ENCODE measurements around the gene TEX14. TPM values are rescaled to one million over a fixed set of nuclear protein-coding genes. Genes with fewer than 3 reads are reported as not detected.

Gene TEX14
- polyA plus RNA-seq (2013, experiment 1 of 4), result 0.50 TPM
- 0.41 TPM for polyA plus RNA-seq (2013, experiment 2 of 4)
- 0.21 TPM for polyA plus RNA-seq (2013, experiment 3 of 4)
- 0.45 TPM for polyA plus RNA-seq (2013, experiment 4 of 4)

- peak within 1 kb of the TSS; percentile 61 for H3K4me3 ChIP-seq (ENCODE audit: insufficient read depth, low read depth, low read length)
- H3K4me1 ChIP-seq (ENCODE audit: control insufficient read depth, insufficient read depth, low read length), result peaks cover 3% of the 10 kb centered on the region
- no peaks in the 10 kb centered on the region for H3K9me3 ChIP-seq (ENCODE audit: control insufficient read depth, low read length)
- peak within 1 kb of the TSS; percentile 55 for H3K27ac ChIP-seq (ENCODE audit: insufficient read depth, low read depth, low read length, poor library complexity, severe bottlenecking)
- H3K36me3 ChIP-seq (ENCODE audit: control insufficient read depth, insufficient read depth, low read length), result no peaks in the 10 kb centered on the region
- WGBS, 2 experiments, result 89 to 92% methylated on average over 19 of the region's 19 CpGs
- no peaks in the 10 kb centered on the region for H3K27me3 ChIP-seq (ENCODE audit: control insufficient read depth, insufficient read depth, low read length, poor library complexity, severe bottlenecking)
Observed at GRCh38 chr17:58691701-58692238, at the start of gene TEX14. Gene TEX14 (minus strand): TSS chr17:58692045. CDS start chr17:58652001, 40,044 bp downstream.

GRCh38 chr17:58741121-58741625 lies 49.3 kb upstream of the TEX14 start:
- Histone ChIP-seq H3K9me3 (ENCODE audit: control insufficient read depth, low read length) (no peaks in the 10 kb centered on the region), H3K4me3 (ENCODE audit: insufficient read depth, low read depth, low read length) (no peak overlapping the region), H3K36me3 (ENCODE audit: control insufficient read depth, insufficient read depth, low read length) (no peaks in the 10 kb centered on the region), H3K27ac (ENCODE audit: insufficient read depth, low read depth, low read length, poor library complexity, severe bottlenecking) (no peak overlapping the region), H3K4me1 (ENCODE audit: control insufficient read depth, insufficient read depth, low read length) (no peaks in the 10 kb centered on the region), H3K27me3 (ENCODE audit: control insufficient read depth, insufficient read depth, low read length, poor library complexity, severe bottlenecking) (no peaks in the 10 kb centered on the region)
- 95% methylated on average over 8 of the region's 8 CpGs for WGBS, 2 experiments

- H3K4me3 ChIP-seq (ENCODE audit: insufficient read depth, low read depth, low read length), result no peak overlapping the region
- WGBS, 2 experiments, result 68 to 91% methylated on average over 2 of the region's 3 CpGs
- H3K36me3 ChIP-seq (ENCODE audit: control insufficient read depth, insufficient read depth, low read length), result no peaks in the 10 kb centered on the region
- H3K9me3 ChIP-seq (ENCODE audit: control insufficient read depth, low read length), result no peaks in the 10 kb centered on the region
- H3K27ac ChIP-seq (ENCODE audit: insufficient read depth, low read depth, low read length, poor library complexity, severe bottlenecking), result no peak overlapping the region
- H3K4me1 ChIP-seq (ENCODE audit: control insufficient read depth, insufficient read depth, low read length), result no peaks in the 10 kb centered on the region
- H3K27me3 ChIP-seq (ENCODE audit: control insufficient read depth, insufficient read depth, low read length, poor library complexity, severe bottlenecking), result no peaks in the 10 kb centered on the region
Observed at GRCh38 chr17:58734811-58735210, 43.0 kb upstream of the TEX14 start.

- WGBS, 2 experiments, result 100% methylated on average over 2 to 3 of the region's 3 CpGs
- Histone ChIP-seq H3K9me3 (ENCODE audit: control insufficient read depth, low read length) (no peaks in the 10 kb centered on the region), H3K27me3 (ENCODE audit: control insufficient read depth, insufficient read depth, low read length, poor library complexity, severe bottlenecking) (no peaks in the 10 kb centered on the region), H3K36me3 (ENCODE audit: control insufficient read depth, insufficient read depth, low read length) (no peaks in the 10 kb centered on the region), H3K4me1 (ENCODE audit: control insufficient read depth, insufficient read depth, low read length) (no peaks in the 10 kb centered on the region), H3K4me3 (ENCODE audit: insufficient read depth, low read depth, low read length) (no peak overlapping the region), H3K27ac (ENCODE audit: insufficient read depth, low read depth, low read length, poor library complexity, severe bottlenecking) (no peak overlapping the region)
Observed at GRCh38 chr17:58734040-58734439, 42.2 kb upstream of the TEX14 start.

GRCh38 chr17:58730937-58731336 lies 39.1 kb upstream of the TEX14 start:
- no peaks in the 10 kb centered on the region for H3K9me3 ChIP-seq (ENCODE audit: control insufficient read depth, low read length)
- H3K27me3 ChIP-seq (ENCODE audit: control insufficient read depth, insufficient read depth, low read length, poor library complexity, severe bottlenecking), result no peaks in the 10 kb centered on the region
- no peaks in the 10 kb centered on the region for H3K36me3 ChIP-seq (ENCODE audit: control insufficient read depth, insufficient read depth, low read length)
- H3K4me3 ChIP-seq (ENCODE audit: insufficient read depth, low read depth, low read length), result no peak overlapping the region
- H3K4me1 ChIP-seq (ENCODE audit: control insufficient read depth, insufficient read depth, low read length), result no peaks in the 10 kb centered on the region
- H3K27ac ChIP-seq (ENCODE audit: insufficient read depth, low read depth, low read length, poor library complexity, severe bottlenecking), result no peak overlapping the region

GRCh38 chr17:58728798-58729197 lies 37.0 kb upstream of the TEX14 start:
- WGBS, 2 experiments, result no CpG with 5 or more reads among the region's 1 CpG

GRCh38 chr17:58722696-58723095 lies 30.9 kb upstream of the TEX14 start:
- H3K4me1 ChIP-seq (ENCODE audit: control insufficient read depth, insufficient read depth, low read length), result no peaks in the 10 kb centered on the region
- H3K9me3 ChIP-seq (ENCODE audit: control insufficient read depth, low read length), result no peaks in the 10 kb centered on the region
- no peaks in the 10 kb centered on the region for H3K36me3 ChIP-seq (ENCODE audit: control insufficient read depth, insufficient read depth, low read length)
- no peak overlapping the region for H3K4me3 ChIP-seq (ENCODE audit: insufficient read depth, low read depth, low read length)
- no peak overlapping the region for H3K27ac ChIP-seq (ENCODE audit: insufficient read depth, low read depth, low read length, poor library complexity, severe bottlenecking)
- no peaks in the 10 kb centered on the region for H3K27me3 ChIP-seq (ENCODE audit: control insufficient read depth, insufficient read depth, low read length, poor library complexity, severe bottlenecking)
- WGBS, 2 experiments, result 90 to 94% methylated on average over 2 of the region's 2 CpGs

More at GRCh38 chr17:58728798-58729197, 37.0 kb upstream of the TEX14 start:
- no peak overlapping the region for H3K27ac ChIP-seq (ENCODE audit: insufficient read depth, low read depth, low read length, poor library complexity, severe bottlenecking)
- no peaks in the 10 kb centered on the region for H3K36me3 ChIP-seq (ENCODE audit: control insufficient read depth, insufficient read depth, low read length)
- H3K27me3 ChIP-seq (ENCODE audit: control insufficient read depth, insufficient read depth, low read length, poor library complexity, severe bottlenecking), result no peaks in the 10 kb centered on the region
- H3K4me3 ChIP-seq (ENCODE audit: insufficient read depth, low read depth, low read length), result no peak overlapping the region
- H3K4me1 ChIP-seq (ENCODE audit: control insufficient read depth, insufficient read depth, low read length), result no peaks in the 10 kb centered on the region
- no peaks in the 10 kb centered on the region for H3K9me3 ChIP-seq (ENCODE audit: control insufficient read depth, low read length)

- H3K4me3 ChIP-seq (ENCODE audit: insufficient read depth, low read depth, low read length), result no peak overlapping the region
- H3K9me3 ChIP-seq (ENCODE audit: control insufficient read depth, low read length), result no peaks in the 10 kb centered on the region
- no peak overlapping the region for H3K27ac ChIP-seq (ENCODE audit: insufficient read depth, low read depth, low read length, poor library complexity, severe bottlenecking)
- 91 to 94% methylated on average over 1 of the region's 1 CpG for WGBS, 2 experiments
- H3K36me3 ChIP-seq (ENCODE audit: control insufficient read depth, insufficient read depth, low read length), result no peaks in the 10 kb centered on the region
- H3K27me3 ChIP-seq (ENCODE audit: control insufficient read depth, insufficient read depth, low read length, poor library complexity, severe bottlenecking), result no peaks in the 10 kb centered on the region
- no peaks in the 10 kb centered on the region for H3K4me1 ChIP-seq (ENCODE audit: control insufficient read depth, insufficient read depth, low read length)
Observed at GRCh38 chr17:58722274-58722673, 30.4 kb upstream of the TEX14 start.

- H3K27me3 ChIP-seq (ENCODE audit: control insufficient read depth, insufficient read depth, low read length, poor library complexity, severe bottlenecking), result no peaks in the 10 kb centered on the region
- no peak overlapping the region for H3K4me3 ChIP-seq (ENCODE audit: insufficient read depth, low read depth, low read length)
- H3K36me3 ChIP-seq (ENCODE audit: control insufficient read depth, insufficient read depth, low read length), result no peaks in the 10 kb centered on the region
- no peak overlapping the region for H3K27ac ChIP-seq (ENCODE audit: insufficient read depth, low read depth, low read length, poor library complexity, severe bottlenecking)
- no peaks in the 10 kb centered on the region for H3K4me1 ChIP-seq (ENCODE audit: control insufficient read depth, insufficient read depth, low read length)
- no peaks in the 10 kb centered on the region for H3K9me3 ChIP-seq (ENCODE audit: control insufficient read depth, low read length)
- WGBS, 2 experiments, result 96 to 100% methylated on average over 2 of the region's 4 CpGs
Observed at GRCh38 chr17:58710948-58711552, 19.2 kb upstream of the TEX14 start.

GRCh38 chr17:58706351-58707140 lies 14.7 kb upstream of the TEX14 start:
- Histone ChIP-seq H3K27ac (ENCODE audit: insufficient read depth, low read depth, low read length, poor library complexity, severe bottlenecking) (no peak overlapping the region), H3K27me3 (ENCODE audit: control insufficient read depth, insufficient read depth, low read length, poor library complexity, severe bottlenecking) (no peaks in the 10 kb centered on the region), H3K4me1 (ENCODE audit: control insufficient read depth, insufficient read depth, low read length) (no peaks in the 10 kb centered on the region), H3K9me3 (ENCODE audit: control insufficient read depth, low read length) (no peaks in the 10 kb centered on the region), H3K4me3 (ENCODE audit: insufficient read depth, low read depth, low read length) (no peak overlapping the region), H3K36me3 (ENCODE audit: control insufficient read depth, insufficient read depth, low read length) (no peaks in the 10 kb centered on the region)
- 91% methylated on average over 3 of the region's 3 CpGs for WGBS, 2 experiments

All from ectodermal cell (in vitro differentiated cells).